Stimulated activated CD4-positive, alpha-beta T cell treated with anti-CD3 and anti-CD28 coated beads, Interleukin-12 subunit alpha, Interleukin-12 subunit beta, amount 100 ng/mL, for 48 hours (primary cell): ENCODE data around the gene IRAK1.

Experiments used
- DNase-seq, 3 donors: peaks; one replicate each; pipeline ENCODE4 v3.0.0-alpha.2; 2020; ENCODE audit warnings: low read depth in 2 of 3, low spot score in 1 of 3

Gene IRAK1

GRCh38 chrX:154020536-154021115 is 924 bp upstream of the IRAK1 start:
- no peak for DNase-seq

- DNase-seq, result no peak
Observed at GRCh38 chrX:154019061-154019621, 561 bp downstream of the IRAK1 start.

- no peak for DNase-seq
Observed at GRCh38 chrX:154018518-154019060, 1.1 kb downstream of the IRAK1 start.

- DNase-seq, result no peak
Observed at GRCh38 chrX:154017766-154018517, 1.8 kb downstream of the IRAK1 start.

- no peak for DNase-seq
Observed at GRCh38 chrX:154016366-154017076, 3.2 kb downstream of the IRAK1 start.

- no peak for DNase-seq
Observed at GRCh38 chrX:154015581-154016264, 4.0 kb downstream of the IRAK1 start.

- no peak for DNase-seq
Observed at GRCh38 chrX:154014429-154015380, 5.0 kb downstream of the IRAK1 start.

GRCh38 chrX:154013614-154014360 is 5.9 kb downstream of the IRAK1 start:
- DNase-seq, result no peak

- DNase-seq, result no peak
Observed at GRCh38 chrX:154013001-154013421, 6.7 kb downstream of the IRAK1 start.

GRCh38 chrX:154012336-154012991 is 7.2 kb downstream of the IRAK1 start:
- no peak for DNase-seq

GRCh38 chrX:154011376-154012335 is 8.0 kb downstream of the IRAK1 start:
- no peak for DNase-seq

- DNase-seq, result no peak
Observed at GRCh38 chrX:154010330-154011087, 9.2 kb downstream of the IRAK1 start.

GRCh38 chrX:154008521-154008920 is 11.2 kb downstream of the IRAK1 start:
- DNase-seq, result no peak

- DNase-seq, result no peak
Observed at GRCh38 chrX:154006947-154007346, 12.8 kb downstream of the IRAK1 start.

- no peak for DNase-seq
Observed at GRCh38 chrX:154004315-154004714, 15.4 kb downstream of the IRAK1 start.

GRCh38 chrX:154002215-154002719 is 17.4 kb downstream of the IRAK1 start:
- DNase-seq, result no peak

GRCh38 chrX:154000051-154000450 is 19.7 kb downstream of the IRAK1 start:
- no peak for DNase-seq
